Choroid plexus epithelial cell (primary cell): ENCODE data around the gene MRLN.
A peak's percentile ranks its signal among the peaks of the same experiment; 100 is the strongest.
"Not testable (repeated sequence)": the region's sequence is repeated elsewhere in the genome, so short reads cannot be mapped to it uniquely, and the experiment has no call there.

Source experiments
- DNase-seq: peaks from one replicate; pipeline ENCODE4 v3.0.0-alpha.2; 2010; ENCODE audit warnings: low read depth
- H3K4me3 ChIP-seq: 2 replicates; pipeline ENCODE4 v1.5.1; 2011; ENCODE audit warnings: low read depth, mild to moderate bottlenecking, control low read depth, low read length, moderate library complexity
- TF ChIP-seq, protein P1 (sequence below): conservative IDR thresholded peaks from 2 replicates; pipeline ENCODE4 v1.5.1; 2011; ENCODE audit warnings: low read depth, mild to moderate bottlenecking, control low read depth, inconsistent platforms, low read length, moderate library complexity

Gene MRLN

DNA sequence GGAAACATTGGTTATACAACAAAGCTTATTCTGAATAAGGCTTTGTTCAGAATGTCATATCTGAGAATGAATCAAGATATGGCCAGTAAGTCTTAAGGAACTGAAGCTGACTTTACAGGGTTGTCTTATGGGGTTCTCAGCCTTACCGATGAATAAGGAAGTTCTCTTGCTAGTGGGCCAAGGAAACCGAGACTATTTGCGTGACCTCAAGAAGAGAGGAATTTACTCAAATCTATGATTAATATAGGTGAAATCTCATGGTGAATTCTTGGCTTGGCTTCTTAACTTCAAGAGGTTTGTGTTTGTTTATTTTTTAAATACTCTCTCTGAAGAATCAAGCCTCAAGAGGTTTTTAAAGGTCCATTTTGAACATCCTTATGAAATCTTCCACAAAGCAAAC, 4.7 kb upstream of the MRLN start:
- peak; percentile 93 for DNase-seq
- TF ChIP-seq, protein P1, sequence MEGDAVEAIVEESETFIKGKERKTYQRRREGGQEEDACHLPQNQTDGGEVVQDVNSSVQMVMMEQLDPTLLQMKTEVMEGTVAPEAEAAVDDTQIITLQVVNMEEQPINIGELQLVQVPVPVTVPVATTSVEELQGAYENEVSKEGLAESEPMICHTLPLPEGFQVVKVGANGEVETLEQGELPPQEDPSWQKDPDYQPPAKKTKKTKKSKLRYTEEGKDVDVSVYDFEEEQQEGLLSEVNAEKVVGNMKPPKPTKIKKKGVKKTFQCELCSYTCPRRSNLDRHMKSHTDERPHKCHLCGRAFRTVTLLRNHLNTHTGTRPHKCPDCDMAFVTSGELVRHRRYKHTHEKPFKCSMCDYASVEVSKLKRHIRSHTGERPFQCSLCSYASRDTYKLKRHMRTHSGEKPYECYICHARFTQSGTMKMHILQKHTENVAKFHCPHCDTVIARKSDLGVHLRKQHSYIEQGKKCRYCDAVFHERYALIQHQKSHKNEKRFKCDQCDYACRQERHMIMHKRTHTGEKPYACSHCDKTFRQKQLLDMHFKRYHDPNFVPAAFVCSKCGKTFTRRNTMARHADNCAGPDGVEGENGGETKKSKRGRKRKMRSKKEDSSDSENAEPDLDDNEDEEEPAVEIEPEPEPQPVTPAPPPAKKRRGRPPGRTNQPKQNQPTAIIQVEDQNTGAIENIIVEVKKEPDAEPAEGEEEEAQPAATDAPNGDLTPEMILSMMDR, result no peak
- H3K4me3 ChIP-seq, result no peak overlapping the region

DNA sequence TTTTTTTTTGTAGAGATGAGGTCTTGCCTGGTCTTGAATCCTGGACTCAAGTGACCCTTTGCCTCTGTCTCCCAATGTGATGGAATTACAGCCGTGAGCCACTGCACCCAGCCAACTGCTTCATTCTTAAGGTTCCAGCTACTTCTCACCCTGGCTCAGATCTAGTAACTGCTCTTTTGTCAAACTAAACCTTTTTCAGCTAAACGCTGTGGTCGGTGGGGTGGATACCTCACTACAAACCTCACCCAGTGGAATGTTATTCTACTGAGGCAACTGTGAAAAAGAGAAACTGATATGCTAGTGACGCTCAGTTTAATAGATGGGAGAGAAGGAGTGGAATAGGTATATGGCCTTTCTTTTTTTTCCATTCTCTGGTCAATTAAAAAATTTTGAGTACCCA, 1.7 kb upstream of the MRLN start:
- TF ChIP-seq, protein P1, result no peak

DNA sequence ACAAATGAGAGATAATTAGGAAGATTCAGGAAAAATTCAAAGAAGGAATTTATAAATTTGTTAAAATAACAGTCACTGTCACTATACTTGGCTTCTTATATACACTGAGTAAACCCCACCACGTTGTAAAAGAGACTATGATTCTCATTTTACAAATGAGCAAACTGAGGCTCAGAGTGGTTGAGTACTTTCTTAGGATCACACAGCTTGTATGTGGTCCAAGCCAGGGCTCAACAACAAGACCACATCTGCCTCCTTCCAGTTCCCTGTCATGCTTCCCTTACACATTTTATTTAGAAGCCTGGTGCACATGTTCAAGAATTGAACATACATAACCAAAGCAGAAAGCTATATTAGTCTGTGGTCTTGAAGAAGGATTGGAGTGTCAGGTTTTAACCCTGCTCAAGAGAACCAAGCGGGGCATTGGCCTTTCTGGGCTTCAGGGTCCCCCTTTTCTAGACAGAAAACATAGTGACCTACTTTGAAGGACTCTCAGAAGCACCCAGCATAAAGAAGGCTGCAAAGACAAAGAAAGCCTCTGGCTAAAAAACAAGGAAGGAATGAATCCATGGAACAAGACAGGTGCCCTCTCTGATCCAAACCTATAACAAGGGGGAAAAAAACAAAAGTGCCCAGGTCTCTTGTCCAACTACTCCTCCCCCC, 846 bp downstream of the MRLN start:
- TF ChIP-seq, protein P1, result no peak
- no peak for DNase-seq
- no peak overlapping the region for H3K4me3 ChIP-seq

More for the DNA sequence above, 1.7 kb upstream of the MRLN start:
- H3K4me3 ChIP-seq, result no peak overlapping the region
- peak; percentile 8 for DNase-seq

DNA sequence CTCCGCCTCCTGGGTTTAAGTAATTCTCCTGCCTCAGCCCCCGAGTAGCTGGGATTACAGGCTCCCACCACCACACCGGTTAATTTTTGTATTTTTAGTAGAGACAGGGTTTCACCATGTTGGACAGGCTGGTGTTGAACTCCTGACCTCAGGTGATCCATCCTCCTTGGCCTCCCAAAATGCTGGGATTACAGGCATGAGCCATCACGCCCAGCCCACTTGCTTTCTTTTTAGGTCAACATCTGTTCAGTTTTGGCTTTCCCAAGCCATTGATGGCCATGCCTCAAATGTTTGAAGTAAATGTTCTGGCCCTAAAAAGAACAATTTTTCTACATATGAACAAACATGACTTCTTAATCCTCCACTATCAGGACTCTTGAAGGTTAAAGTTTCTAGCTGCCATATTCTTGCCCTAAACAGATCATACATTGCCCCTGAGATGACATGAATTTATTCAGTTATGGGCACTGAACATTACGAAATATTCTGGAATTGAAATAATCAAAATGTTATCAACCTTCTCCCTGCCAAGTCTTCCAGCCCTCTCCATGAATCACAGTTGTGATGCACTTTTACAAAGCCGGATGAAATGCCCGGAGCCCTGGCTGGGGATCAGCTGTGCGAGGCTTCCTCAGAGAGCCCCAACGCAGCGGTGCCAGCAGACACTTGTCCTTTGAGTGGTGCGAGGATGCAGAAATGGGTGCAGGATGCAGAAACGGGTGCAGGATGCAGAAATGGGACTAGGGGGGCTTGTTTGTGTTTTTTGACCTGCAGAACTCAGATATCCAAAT, 2.9 kb downstream of the MRLN start:
- no peak overlapping the region for H3K4me3 ChIP-seq
- no peak for DNase-seq
- TF ChIP-seq, protein P1, result no peak

DNA sequence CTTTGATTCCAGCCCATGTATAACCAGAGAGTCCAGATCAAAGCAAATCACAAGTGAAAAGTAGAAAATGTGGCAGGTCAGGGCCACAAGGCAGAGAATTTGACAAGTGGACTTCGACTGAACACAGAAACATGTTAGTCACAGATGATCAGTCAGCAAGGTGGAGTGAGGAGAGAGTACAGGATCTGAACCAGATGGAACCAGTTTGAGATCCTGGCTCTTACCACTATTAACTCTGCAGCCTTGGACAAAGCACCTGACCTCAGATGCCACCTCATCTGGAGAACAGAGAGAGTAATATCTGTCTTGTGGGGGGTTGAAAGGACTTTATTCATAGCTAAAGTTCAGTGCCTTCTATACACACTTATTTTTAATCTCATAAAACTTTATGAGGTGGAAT, 4.4 kb downstream of the MRLN start:
- H3K4me3 ChIP-seq, result no peak overlapping the region
- DNase-seq, result no peak
- TF ChIP-seq, protein P1, result no peak

DNA sequence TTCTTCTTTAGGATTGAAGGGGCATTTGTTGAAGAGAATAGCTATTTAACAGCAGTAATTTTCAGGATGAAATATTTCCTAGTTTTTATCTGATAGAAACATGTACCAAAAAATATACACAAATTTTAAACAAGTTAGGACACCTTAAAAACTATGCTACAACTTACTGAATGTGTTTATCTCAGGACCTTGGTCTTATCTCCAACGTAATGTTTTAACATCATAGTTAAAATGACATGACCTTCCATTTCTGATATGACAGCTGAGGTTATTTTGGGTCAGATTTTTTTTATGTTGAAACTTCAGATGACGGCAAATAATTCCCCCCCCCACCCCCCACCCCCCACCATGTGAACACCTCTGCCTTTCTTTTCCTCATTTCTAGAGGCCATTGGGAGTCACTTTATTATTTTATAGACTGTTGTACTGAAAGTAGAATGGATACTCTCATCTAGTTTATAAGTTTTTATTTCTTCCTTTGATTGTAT, 8.0 kb downstream of the MRLN start:
- DNase-seq, result no peak
- no peak overlapping the region for H3K4me3 ChIP-seq
- TF ChIP-seq, protein P1, result no peak

DNA sequence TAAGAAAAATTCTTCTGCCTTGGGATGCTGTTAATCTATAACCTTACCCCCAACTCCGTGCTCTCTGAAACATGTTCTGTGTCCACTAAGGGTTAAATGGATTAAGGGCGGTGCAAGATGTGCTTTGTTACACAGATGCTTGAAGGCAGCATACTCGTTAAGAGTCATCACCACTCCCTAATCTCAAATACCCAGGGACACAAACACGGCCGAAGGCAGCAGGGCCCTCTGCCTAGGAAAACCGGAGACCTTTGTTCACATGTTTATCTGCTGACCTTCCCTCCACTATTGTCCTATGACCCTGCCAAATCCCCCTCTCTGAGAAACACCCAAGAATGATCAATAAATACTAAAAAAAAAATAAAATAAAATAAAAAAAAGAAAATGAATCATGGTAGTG, 8.5 kb downstream of the MRLN start:
- H3K4me3 ChIP-seq, DNase-seq: not testable (repeated sequence)

DNA sequence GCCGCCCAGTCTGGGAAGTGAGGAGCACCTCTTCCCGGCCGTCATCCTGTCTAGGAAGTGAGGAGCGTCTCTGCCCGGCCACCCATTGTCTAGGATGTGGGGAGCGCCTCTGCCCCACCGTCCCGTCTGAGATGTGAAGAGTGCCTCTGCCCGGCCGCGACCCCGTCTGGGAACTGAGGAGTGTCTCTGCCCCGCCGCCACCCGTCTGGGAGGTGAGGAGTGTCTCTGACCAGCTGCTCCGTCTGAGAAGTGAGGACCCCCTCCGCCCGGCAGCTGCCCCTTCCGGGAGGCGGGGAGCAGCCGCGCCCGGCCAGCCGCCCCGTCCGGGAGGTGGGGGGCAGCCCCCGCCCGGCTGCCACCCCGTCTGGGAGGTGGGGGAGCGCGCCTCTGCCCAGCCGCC, 9.1 kb downstream of the MRLN start:
- DNase-seq, H3K4me3 ChIP-seq: not testable (repeated sequence)
